GM21381 (cell line): ENCODE data around the gene GRIA3.
"Not testable (repeated sequence)": the region's sequence is repeated elsewhere in the genome, so short reads cannot be mapped to it uniquely, and the experiment has no call there.

ENCODE experiments used
- ATAC-seq: cut with Tn5 transposase; IDR thresholded peaks from one replicate; pipeline ENCODE4 v1.9.1; 2021; ENCODE audit warnings: mild to moderate bottlenecking, moderate library complexity; ENCODE audit not compliant: unreplicated experiment

GRIA3 gene

DNA sequence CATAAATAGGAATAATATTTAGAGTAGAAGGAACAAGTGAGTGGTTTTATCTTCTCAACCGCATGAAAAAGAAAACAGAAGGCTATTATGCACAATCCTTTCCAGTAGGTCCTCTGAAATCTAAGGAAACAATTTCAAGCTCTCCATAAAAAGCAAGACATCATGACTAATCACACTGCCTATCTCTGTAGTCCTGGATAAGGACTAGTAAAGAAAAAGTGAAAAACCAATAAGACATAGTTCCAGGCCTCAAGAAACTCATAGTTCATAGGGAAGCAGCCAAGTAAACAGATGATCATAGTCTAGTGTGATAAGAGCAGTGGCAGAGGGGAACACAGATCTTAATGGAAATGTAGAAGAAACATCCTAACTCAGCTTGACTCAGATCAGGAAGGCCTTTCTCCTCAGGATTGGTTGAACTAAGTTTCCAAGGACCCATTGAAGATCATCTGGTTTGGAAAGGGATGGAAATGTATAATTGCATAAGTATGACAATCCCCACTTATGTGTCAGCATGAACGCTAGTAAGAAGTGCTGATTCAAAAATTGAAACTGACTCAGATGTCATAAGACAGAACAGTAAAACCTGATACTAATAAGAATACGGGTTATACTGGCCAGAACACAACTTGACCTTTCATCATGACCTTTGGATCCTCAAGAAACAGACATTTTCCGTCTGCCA lies 155.3 kb downstream of the GRIA3 start:
- ATAC-seq, result no peak

DNA sequence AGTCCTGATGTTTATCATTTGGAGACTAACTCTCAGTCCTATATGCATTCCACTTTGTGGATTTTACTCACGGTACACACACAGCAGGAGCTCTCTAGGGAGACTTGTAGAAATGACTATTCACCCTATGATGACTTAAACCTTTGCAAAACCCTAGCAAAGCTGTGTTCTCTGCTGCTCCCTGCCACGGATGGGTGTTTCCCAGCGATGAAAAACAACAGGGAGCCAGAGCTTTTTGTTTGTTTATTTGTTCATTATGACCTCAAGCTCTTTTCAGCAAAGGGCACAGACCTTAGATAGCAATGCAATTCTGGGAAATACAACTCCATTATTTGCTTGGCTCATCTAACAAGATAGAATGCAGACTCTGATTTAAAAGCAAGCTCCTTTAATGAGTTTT lies 156.6 kb downstream of the GRIA3 start:
- ATAC-seq, result no peak

DNA sequence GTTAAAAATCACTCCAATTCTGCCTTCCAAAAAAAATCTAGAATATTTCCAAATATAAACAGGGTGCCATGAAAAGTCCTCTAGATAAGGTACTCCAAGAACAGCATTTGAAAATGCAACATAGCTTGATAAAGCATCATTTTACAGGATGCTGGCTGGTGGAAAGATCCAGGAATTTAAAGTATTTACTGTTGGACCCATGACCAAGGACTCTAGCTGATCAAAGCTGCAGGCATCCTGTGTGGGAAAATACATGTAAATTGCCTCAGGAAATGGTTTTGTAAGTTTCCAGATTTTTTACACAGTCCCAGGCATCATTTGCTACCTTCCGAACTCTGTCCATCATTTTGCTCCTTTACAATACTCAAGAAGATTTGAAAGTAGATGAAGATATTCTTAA lies 164.4 kb downstream of the GRIA3 start:
- no peak for ATAC-seq

DNA sequence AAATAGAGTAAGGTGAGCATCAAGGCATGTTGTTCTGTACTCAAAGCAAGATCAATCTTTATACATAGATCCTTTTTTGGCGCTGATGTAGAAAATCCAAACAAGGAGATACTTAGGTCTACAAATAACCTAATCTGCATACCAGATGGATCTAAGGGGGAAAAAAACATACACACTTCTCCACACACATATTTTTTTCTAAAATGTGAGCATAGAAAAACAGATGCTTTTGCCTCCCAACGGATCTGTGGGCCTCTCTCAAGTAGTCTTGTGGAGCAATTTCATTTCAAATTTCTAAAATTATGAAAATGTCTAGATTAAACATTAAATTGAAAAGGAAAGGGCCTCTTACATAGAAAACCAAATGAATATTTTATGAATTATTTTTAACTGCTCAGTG lies 166.1 kb downstream of the GRIA3 start:
- no peak for ATAC-seq

DNA sequence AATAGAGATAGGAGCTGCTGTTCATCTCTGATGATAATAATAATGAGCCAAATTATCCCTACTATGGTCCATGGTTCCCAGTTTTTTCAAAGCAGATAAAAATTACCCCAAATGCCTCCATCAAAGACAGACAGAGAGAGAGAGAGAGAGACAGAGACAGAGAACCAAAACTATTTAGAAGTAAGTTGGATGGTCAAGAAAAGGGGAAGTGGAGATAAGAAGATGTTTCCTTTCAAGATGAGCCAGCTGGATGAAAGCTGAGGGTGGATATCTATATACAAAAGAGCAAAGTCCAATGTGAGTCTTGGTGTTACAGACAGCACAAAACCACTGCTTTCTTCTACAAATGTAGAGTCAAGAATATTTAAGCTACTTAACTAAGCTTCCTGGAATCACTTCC lies 173.9 kb downstream of the GRIA3 start:
- ATAC-seq, result peak; percentile 95

DNA sequence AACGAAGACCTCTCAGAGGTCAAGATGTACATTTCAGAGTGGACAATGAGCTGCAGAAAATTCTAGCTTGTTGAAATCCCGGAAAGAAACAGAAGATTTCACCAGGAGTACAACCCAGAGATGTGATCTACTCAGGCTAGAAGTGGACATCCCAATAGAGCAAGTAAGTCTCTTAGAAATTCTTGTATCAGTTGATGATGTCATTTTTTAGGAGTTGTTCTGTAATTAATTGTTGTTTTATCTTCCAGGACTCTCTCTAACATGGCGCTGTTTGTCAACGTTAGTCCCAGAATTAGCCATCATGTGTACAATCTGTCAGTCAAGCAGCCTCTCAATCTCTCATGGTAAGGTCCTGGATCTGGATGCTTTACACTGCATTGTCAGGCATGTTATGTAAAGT lies 174.4 kb downstream of the GRIA3 start:
- ATAC-seq, result no peak

DNA sequence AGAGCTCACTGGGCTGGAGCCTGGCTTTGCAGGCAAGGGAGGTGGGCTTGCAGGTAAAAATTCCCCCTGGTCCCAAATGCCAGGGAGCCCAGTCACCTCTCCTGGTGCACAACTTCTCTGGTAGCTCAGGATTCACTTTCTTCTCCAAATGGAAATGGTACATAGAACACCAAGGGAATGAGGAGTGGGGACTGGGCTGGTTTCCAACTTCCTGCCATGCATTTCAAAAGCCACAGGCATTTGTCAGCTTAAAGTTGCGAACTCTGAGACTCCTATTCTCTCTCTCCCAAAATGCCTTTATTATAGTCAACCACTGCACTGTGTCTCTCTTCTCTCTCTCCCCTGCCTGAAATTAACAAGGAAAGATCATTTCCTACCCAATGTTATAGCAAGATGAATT lies 177.3 kb downstream of the GRIA3 start:
- ATAC-seq, result no peak

DNA sequence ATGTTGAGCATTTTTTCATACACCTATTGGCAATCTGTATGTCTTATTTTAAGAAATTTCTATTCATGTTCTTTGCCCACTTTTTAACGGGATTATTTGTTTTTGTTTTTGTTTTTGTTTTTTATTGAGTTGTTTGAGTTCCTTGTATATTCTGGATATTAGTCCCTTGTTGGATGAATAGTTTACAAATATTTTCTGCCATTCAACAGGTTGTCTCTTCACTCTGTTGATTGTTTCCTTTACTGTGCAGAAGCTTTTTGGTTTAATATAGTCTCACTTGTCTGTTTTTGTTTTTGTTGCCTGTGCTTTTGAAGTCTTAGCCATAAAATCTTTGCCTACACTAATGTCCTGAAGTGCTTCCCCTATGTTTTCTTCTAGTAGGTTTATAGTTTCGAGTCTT lies 202.1 kb downstream of the GRIA3 start:
- ATAC-seq, result not testable (repeated sequence)

DNA sequence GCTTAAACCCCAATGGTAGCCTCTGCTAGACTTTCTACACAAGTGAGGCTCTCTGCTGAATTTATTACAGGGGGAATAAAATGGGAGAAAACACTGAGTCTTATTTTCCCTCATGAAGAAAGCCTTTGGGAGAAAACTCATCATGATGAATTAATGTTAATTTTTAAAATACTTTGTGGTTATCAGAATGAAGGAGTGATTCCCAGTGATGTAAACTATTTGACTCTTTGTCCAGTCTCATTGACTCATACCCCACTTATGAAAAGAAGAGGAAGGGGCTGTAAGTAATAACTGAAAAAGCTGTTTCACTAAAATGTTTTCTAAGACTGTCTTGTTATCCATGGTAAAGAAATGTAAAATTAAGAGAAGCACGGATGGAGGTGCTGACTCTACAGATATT lies 208.8 kb downstream of the GRIA3 start:
- ATAC-seq, result no peak

DNA sequence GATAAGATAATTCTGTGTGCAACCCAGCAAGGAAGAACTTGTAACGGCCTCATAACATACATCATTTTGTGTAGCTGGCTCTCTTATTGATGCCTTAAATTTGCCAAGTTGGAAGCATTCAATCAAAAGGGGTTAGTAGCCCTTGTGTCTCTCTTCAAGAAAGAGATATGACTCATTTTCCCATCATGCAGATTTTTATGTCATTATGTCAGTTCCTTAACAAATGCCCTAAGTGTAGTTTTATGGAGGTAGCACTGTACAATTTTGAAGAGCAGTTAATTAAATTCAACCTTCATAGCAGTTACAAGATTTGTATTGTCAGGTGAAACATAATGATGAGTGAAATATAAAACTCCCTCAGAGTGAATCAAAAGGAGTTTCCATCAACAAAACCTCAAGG lies 215.6 kb downstream of the GRIA3 start:
- ATAC-seq, result no peak

DNA sequence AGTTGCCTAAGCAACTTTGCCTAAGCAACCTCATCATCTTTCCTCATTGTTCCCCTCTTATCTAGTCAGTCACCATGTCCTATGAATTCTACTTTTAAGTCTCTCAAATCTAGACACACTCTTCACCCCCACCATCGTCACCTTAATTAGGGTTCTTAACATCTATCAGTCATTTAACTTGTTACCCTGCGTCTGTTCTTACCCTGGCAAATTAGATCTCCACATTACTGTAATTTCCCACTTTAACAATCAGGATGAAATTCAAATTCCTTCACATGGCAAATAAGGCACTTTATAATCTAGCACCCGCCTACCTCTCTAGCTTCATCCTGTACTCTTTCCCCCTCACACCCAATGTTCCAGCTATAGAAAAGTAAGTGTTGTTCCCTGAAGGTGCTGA lies 221.2 kb downstream of the GRIA3 start:
- no peak for ATAC-seq

DNA sequence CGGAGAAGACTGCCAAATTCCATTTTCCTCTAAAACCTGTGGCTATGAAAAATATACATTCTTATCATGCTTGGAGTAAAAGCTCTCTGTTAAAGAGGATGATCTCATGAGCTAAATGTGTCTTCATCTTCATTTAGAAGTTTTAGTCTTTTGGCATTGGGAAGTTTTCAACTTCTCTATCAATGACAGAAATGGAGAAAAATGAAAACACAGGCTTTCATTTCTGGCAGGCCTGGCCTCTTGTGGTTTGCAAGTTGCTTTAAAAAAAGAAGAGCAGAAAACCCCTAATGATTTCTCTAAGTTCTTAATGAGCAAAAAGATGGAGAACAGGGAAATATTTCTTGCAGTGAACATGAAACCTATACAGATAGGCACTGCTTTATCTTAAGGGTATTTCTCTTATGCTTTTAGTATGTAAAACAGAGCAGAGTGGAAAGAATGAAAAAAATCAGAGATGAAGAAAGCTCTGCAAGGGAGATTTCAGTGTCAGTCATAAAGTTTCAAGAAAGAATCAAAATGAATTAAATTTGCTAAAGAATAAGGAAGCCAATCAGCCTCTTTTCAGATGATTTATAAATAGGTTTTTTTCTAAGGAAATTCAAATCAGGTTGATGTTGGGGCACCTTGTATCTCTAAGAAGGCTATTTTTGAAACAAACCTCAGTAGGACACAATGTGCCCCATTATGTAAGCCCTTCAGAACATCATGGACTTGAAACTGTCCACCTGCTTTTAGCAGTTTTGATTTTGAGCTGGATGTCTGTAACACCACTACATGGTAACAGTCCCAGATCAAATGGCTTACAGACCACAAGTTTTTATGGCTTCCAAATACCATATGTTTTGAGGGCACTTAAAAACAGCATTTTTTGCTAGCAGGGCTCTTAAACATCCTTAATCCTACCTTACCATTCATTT lies 225.0 kb downstream of the GRIA3 start:
- ATAC-seq, result peak; percentile 34

DNA sequence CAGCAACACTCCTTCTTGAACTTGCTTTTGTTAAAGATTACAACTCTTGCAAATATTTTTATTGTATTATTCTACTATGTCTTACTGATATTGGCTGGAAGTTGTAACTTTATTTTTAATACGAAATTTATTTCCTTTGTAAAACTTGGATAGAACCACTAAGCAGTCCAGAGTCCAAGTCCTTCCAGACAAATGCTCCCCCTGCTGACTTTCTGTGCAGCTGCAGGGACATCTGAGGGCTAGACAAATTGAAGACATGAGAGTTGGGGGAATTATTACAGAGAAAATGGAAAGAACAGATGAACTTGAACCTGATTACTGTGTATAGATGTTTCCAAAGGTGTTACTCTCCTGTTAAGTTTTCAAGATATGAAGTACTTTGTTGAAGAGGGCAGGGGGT lies 238.8 kb downstream of the GRIA3 start:
- ATAC-seq, result no peak

DNA sequence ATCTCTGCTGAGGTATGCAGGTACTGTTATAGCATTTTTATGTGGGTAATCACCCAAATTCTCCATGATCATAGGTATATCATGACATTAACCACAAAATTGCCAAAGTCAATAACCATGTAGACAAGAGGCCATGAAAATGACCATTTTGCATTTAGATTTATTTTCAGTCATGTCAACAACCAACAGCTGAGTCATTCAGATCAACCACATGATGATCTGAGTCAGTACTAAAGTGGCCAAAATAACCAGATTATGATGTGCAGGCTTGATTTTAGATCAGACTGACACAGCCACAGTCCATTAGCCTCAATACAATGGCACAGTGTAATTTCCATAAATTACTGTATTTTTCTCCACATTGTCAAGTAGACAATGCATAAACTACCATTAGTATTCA lies 240.5 kb downstream of the GRIA3 start:
- peak; percentile 82 for ATAC-seq

DNA sequence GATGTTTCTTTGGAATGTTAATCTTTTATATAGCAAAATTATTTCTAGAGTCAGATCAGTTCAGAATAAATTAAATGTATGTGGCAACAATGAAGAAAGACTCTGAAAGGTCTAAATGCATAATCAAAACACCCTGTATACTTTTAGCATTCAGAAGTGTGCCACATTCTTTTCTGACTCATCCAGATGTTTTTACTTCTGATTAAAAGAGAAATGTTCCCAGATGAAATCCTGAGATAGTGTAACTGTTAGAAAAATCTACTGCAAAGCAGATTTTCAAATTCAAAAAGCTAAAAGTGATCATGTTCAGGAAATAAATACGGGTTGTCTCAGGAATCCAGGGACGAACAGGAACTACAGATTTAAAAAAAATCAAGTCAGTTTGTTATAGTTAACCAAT lies 241.4 kb downstream of the GRIA3 start:
- no peak for ATAC-seq

DNA sequence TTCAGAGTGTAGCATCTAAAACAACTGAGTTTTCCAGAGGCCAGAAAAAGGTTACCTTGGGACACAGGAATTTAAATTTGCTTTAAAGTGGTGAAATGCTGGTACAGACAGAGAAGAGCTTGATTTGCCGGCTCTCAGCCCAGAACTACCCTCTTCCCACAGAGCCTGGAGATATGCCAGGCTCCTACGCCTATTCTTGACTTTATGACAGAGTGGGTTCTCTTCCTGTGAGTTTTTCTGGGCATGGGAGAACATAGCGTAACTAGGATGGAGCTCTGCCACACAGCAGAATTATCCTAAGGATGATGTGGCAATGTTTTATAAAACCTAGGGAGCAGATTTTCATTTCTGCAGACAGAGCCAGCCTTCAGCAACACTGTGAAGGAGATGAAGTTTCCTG lies 241.8 kb downstream of the GRIA3 start:
- ATAC-seq, result no peak

DNA sequence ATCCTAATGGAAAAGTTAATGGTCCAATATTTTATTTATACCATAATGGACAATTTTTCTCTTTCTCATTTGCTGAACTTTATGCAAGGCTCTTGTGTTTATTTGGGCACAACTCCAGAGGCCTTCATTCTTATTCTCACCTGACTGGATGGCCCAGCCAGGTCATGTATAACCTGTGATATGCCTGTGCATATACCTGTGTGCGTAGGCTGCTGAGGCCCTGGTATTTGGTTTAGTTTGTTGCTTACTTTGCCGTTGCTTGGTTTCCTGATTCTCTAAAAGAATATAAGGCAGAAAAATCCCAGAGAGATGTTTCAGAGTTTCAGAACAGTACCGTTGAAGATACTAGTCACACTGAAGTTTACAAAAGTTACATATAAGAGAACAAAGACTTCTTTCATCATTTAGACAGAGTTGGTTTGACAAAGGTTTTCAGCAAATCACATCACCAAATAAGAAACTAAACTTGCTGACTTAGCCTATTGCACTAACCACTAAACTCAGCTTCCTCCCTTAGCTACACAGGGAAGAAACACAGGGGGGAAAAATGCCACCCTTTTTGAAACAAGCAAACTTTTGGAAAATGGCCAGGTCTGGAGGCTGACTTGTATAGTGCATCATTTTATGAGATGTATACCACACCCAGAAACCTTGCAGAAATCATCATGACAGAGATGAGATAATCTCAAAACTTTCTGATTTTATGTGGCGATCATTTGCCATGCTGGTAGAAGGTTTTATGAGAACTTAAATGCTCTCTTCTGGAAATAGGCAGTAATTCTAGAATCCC lies 248.5 kb downstream of the GRIA3 start:
- no peak for ATAC-seq

DNA sequence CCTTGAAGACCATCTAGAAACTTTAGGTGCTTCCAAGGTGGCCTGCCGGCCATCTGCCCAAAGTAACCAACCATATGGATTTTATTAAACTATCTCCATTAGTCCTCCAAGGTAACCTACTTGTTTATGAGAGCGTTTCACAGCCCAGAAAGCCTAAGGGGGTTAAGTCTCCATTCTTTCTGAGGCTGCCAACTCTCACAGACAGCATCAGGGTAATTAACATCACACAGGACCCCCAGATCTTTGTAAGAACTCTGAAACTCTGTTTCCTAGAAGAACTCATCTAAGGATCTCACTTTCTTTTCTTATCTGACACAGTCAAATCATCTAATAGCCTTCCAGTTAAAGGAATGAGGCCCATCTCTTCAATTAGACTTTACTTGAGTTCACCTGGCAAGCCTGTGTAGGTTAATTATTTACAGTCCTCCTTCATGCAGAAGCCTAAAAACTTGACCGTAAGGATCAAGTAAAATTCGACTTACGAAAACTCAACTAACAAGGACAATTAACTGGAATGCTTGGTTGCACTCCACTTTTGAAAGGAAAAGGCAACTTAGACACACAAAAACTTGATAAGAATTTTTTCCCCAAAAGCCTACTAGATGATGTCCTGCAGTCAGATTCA lies 252.5 kb downstream of the GRIA3 start:
- no peak for ATAC-seq

DNA sequence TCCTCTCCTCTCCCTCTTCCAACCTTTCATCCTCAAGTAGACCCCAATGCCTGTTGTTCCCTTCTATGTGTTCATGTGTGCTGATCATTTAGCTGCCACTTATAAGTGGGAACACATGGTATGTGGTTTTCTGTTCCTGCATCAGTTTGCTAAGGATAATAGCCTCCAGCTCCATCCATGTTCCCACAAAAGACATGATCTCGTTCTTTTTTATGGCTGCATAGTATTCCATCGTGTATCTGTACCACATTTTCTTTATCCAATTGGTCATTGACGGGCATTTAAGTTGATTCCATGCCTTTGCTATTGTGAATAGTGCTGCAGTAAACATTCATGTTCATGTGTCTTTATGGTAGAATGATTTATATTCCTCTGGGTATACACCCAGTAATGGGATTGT lies 255.8 kb downstream of the GRIA3 start:
- not testable (repeated sequence) for ATAC-seq

DNA sequence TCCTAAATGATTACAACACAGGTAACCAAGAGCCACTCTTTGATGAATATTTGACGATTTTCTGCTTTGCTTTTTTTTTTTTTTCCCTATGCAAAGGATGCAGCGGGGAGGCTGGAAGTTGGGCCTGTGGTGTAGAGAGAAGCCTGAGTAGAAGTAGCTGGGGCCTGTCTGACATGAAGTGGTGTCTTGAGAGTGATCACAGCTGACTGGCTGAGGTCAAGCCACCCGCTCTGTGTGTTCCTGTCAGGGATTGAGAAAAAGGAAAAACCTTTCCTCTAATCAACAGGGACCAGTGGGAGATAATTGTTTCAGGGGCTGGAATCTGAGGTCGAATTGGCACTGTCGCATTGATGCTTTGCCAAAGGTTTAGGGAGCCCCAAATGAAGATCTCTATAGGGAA lies 258.7 kb downstream of the GRIA3 start:
- ATAC-seq, result no peak

DNA sequence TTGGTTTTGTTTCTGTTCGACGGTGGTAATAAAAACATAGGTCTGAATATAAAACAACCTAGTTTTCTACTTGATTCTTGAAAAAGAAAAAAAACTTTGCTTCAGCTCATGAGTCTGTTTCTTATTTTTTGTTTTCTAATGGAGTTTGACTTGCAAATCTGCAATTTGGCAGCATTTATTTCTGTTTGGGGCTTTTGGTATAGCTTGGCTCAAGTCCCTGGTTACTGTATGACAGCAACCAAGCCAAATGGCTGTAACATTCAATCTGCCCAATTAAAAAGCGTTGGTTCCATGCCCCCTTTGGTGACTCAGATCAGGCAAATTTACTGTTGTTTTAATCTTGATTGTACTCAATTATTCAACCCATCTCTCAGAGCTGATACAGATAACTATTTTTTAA lies 263.4 kb downstream of the GRIA3 start:
- ATAC-seq, result no peak
